Neural cell (in vitro differentiated cells): Measurements from ENCODE around the gene WFDC5. TPM values are rescaled to one million over a fixed set of nuclear protein-coding genes. Genes with fewer than 3 reads are reported as not detected.

Experiments
- H2AFZ ChIP-seq: fragments of 200-600, 300-800 bp; sonication (generic), shearing (Covaris generic); 2 replicates; pipeline ENCODE4 v1.6.0; 2014; ENCODE audit warnings: low read depth, mild to moderate bottlenecking, antibody characterized with exemption, low read length, moderate library complexity
- H3F3A ChIP-seq: fragments of 200-600 bp; shearing (Covaris generic); 2 replicates; pipeline ENCODE4 v1.6.1; 2016; ENCODE audit warnings: mild to moderate bottlenecking, moderate library complexity, mixed read lengths, antibody characterized with exemption, low read length; ENCODE audit not compliant: insufficient read depth, poor library complexity, severe bottlenecking
- H3K27ac ChIP-seq: fragments of 200-600, 300-800 bp; sonication (generic), shearing (Covaris generic); 2 replicates; pipeline ENCODE4 v1.5.1; 2014; ENCODE audit warnings: mild to moderate bottlenecking, low read length, moderate library complexity
- H3K27me3 ChIP-seq: fragments of 300-800, 200-600 bp; sonication (generic), shearing (Covaris generic); 2 replicates; pipeline ENCODE4 v1.6.0; 2014; ENCODE audit warnings: mild to moderate bottlenecking, low read depth, low read length, moderate library complexity; ENCODE audit not compliant: insufficient read depth
- H3K36me3 ChIP-seq: fragments of 300-800, 200-600 bp; sonication (generic), shearing (Covaris generic); 2 replicates; pipeline ENCODE4 v1.5.1; 2014; ENCODE audit warnings: mild to moderate bottlenecking, antibody characterized with exemption, low read length, moderate library complexity; ENCODE audit not compliant: insufficient read depth
- H3K4me2 ChIP-seq: fragments of 300-800, 200-600 bp; sonication (generic), shearing (Covaris generic); 2 replicates; pipeline ENCODE4 v1.6.0; 2014; ENCODE audit warnings: mild to moderate bottlenecking, low read length
- H3K4me3 ChIP-seq: fragments of 300-800, 200-600 bp; sonication (generic), shearing (Covaris generic); 2 replicates; pipeline ENCODE4 v1.5.1; 2014; ENCODE audit warnings: mild to moderate bottlenecking, low read length, moderate library complexity
- H3K79me2 ChIP-seq: fragments of 200-600 bp; shearing (Covaris generic); replicated peaks from 2 replicates; pipeline ENCODE4 v1.6.0; 2014; ENCODE audit warnings: mild to moderate bottlenecking, low read length, moderate library complexity; ENCODE audit not compliant: insufficient read depth
- H3K9ac ChIP-seq: fragments of 300-800, 200-600 bp; sonication (generic), shearing (Covaris generic); 2 replicates; pipeline ENCODE4 v1.6.1; 2016; ENCODE audit warnings: mild to moderate bottlenecking, low read length, mixed read lengths
- H3K9me2 ChIP-seq: fragments of 200-600 bp; shearing (Covaris generic); 2 replicates; pipeline ENCODE4 v1.6.1; 2016; ENCODE audit warnings: mild to moderate bottlenecking, low read length, mixed read lengths; ENCODE audit not compliant: insufficient read depth
- H3K9me3 ChIP-seq: fragments of 200-600, 300-800 bp; sonication (generic), shearing (Covaris generic); 2 replicates; pipeline ENCODE4 v1.6.1; 2016; ENCODE audit warnings: mild to moderate bottlenecking, mixed run types, low read length, moderate library complexity, mixed read lengths
- H4K20me1 ChIP-seq: fragments of 200-600 bp; shearing (Covaris generic); 2 replicates; pipeline ENCODE4 v1.6.1; 2016; ENCODE audit warnings: mild to moderate bottlenecking, mixed run types; ENCODE audit not compliant: insufficient read depth
- CTCF ChIP-seq: fragments of 450-650 bp; IDR thresholded peaks from 2 replicates; pipeline ENCODE4 v1.5.1; 2014; ENCODE audit warnings: antibody characterized with exemption, mild to moderate bottlenecking, moderate library complexity; ENCODE audit not compliant: poor library complexity, severe bottlenecking
- EP300 ChIP-seq: fragments of 450-650 bp; conservative IDR thresholded peaks from 2 replicates; pipeline ENCODE4 v1.6.1; 2014; ENCODE audit warnings: antibody characterized with exemption, mild to moderate bottlenecking, moderate library complexity; ENCODE audit not compliant: poor library complexity, severe bottlenecking
- EZH2 ChIP-seq: fragments of 200-600, 300-800 bp; shearing (Covaris generic), sonication (generic); IDR thresholded peaks from 2 replicates; pipeline ENCODE4 v1.6.1; 2014; ENCODE audit warnings: antibody characterized with exemption, low read length, borderline replicate concordance, mild to moderate bottlenecking; ENCODE audit not compliant: insufficient read depth, poor library complexity, severe bottlenecking
- MXI1 ChIP-seq: fragments of 450-650 bp; conservative IDR thresholded peaks from 2 replicates; pipeline ENCODE4 v1.6.1; 2014; ENCODE audit warnings: antibody characterized with exemption, mild to moderate bottlenecking; ENCODE audit not compliant: poor library complexity, severe bottlenecking
- POLR2AphosphoS5 ChIP-seq: IDR thresholded peaks from 2 replicates; pipeline ENCODE4 v1.6.1; 2012
- RAD21 ChIP-seq: fragments of 450-650 bp; conservative IDR thresholded peaks from 2 replicates; pipeline ENCODE4 v1.6.1; 2014; ENCODE audit warnings: antibody characterized with exemption, mild to moderate bottlenecking, moderate library complexity
- REST ChIP-seq: IDR thresholded peaks from 2 replicates; pipeline ENCODE4 v1.6.1; 2012; ENCODE audit warnings: borderline replicate concordance
- SMC3 ChIP-seq: fragments of 450-650 bp; conservative IDR thresholded peaks from 2 replicates; pipeline ENCODE4 v1.6.1; 2014; ENCODE audit warnings: antibody characterized with exemption, mild to moderate bottlenecking, moderate library complexity; ENCODE audit not compliant: poor library complexity
- TAF1 ChIP-seq: IDR thresholded peaks from 2 replicates; pipeline ENCODE4 v1.6.1; 2012; ENCODE audit warnings: low read depth
- polyA plus RNA-seq: library from polyadenylated mRNA; depleted of rRNA; stranded (reverse); fragments of >200 nt; gene quantifications from 2 replicates; pipeline ENCODE4 v1.2.3, GENCODE V29; 2014

WFDC5 gene
- polyA plus RNA-seq, 1 donor from 2014 or later, result not detected

GRCh38 chr20:45094864-45095574 is 20.0 kb downstream of the WFDC5 start:
- Histone ChIP-seq H2AFZ (no peak overlapping the region), H3F3A (no peaks in the 10 kb centered on the region), H3K36me3 (no peaks in the 10 kb centered on the region), H3K27me3 (peaks cover 15% of the 10 kb centered on the region), H3K4me3 (no peak overlapping the region), H3K79me2 (no peaks in the 10 kb centered on the region), H4K20me1 (no peaks in the 10 kb centered on the region), H3K27ac (no peak overlapping the region), H3K9me3 (no peaks in the 10 kb centered on the region), H3K9ac (no peak overlapping the region), H3K4me2 (no peak overlapping the region), H3K9me2 (no peaks in the 10 kb centered on the region)
- TF ChIP-seq TAF1, result no peak
- no peak for TF ChIP-seq MXI1
- TF ChIP-seq SMC3, result no peak
- TF ChIP-seq EZH2, result no peak
- no peak for TF ChIP-seq CTCF
- TF ChIP-seq EP300, result no peak
- TF ChIP-seq POLR2AphosphoS5, result no peak
- TF ChIP-seq REST, result no peak
- no peak for TF ChIP-seq RAD21

- H3K9me2 ChIP-seq, result no peaks in the 10 kb centered on the region
- H4K20me1 ChIP-seq, result no peaks in the 10 kb centered on the region
- no peaks in the 10 kb centered on the region for H3K79me2 ChIP-seq
- peaks cover 7% of the 10 kb centered on the region for H3K27me3 ChIP-seq
- H3K4me2 ChIP-seq, result no peak overlapping the region
- TF ChIP-seq SMC3 (no peak), MXI1 (no peak), CTCF (no peak), POLR2AphosphoS5 (no peak), TAF1 (no peak), EP300 (no peak), EZH2 (no peak), REST (no peak), RAD21 (no peak)
- H3K4me3 ChIP-seq, result no peak overlapping the region
- no peaks in the 10 kb centered on the region for H3F3A ChIP-seq
- H3K9ac ChIP-seq, result no peak overlapping the region
- no peaks in the 10 kb centered on the region for H3K36me3 ChIP-seq
- no peaks in the 10 kb centered on the region for H3K9me3 ChIP-seq
- no peak overlapping the region for H2AFZ ChIP-seq
- no peak overlapping the region for H3K27ac ChIP-seq
Measured at GRCh38 chr20:45094201-45094600, 20.8 kb downstream of the WFDC5 start.
